OCI-LY7 (cell line): ENCODE data around the gene TRIM10. TPM values are rescaled to one million over a fixed set of nuclear protein-coding genes. Genes with fewer than 3 reads are reported as not detected.

Experiments used
- BruUV-seq: library from RNA; stranded (reverse); fragments of 400-500 nt; replicated peaks from 2 replicates; lab custom pipeline; 2021; lab: Mats Ljungman, UMichigan
- CTCF ChIA-PET: fragments of 300-600 bp; sonication (Branson Sonifier 250); formaldehyde crosslinking; loops from one replicate; lab custom pipeline; 2022; ENCODE audit warnings: antibody characterized with exemption; ENCODE audit not compliant: unreplicated experiment; lab: Charles Lee
- POLR2A ChIA-PET: fragments of 300-600 bp; sonication (Branson Sonifier 250); formaldehyde crosslinking; loops from one replicate; lab custom pipeline; 2022; ENCODE audit warnings: antibody characterized with exemption; lab: Charles Lee
- DNase-seq: peaks from one replicate; pipeline ENCODE4 v3.0.0-alpha.2; 2015; ENCODE audit warnings: low spot score
- H2AFZ ChIP-seq: fragments of 200-600 bp; sonication (generic), shearing (Covaris generic); 2 replicates; pipeline ENCODE4 v1.6.1; 2014; ENCODE audit warnings: mild to moderate bottlenecking, antibody characterized with exemption, low read length, moderate library complexity
- H3K27ac ChIP-seq: fragments of 200-600 bp; sonication (generic); 2 replicates; pipeline ENCODE4 v1.5.1; 2014; ENCODE audit warnings: mixed run types, low read depth, mild to moderate bottlenecking, moderate library complexity, low read length, inconsistent platforms; ENCODE audit not compliant: poor library complexity, severe bottlenecking
- H3K36me3 ChIP-seq: fragments of 200-600 bp; sonication (generic); 2 replicates; pipeline ENCODE4 v1.6.1; 2014; ENCODE audit warnings: mild to moderate bottlenecking, antibody characterized with exemption, low read length, moderate library complexity, mixed read lengths; ENCODE audit not compliant: insufficient read depth
- H3K4me1 ChIP-seq: fragments of 200-600 bp; sonication (generic); 2 replicates; pipeline ENCODE4 v1.5.1; 2014; ENCODE audit warnings: mild to moderate bottlenecking, low read length; ENCODE audit not compliant: insufficient read depth, poor library complexity, severe bottlenecking
- H3K4me2 ChIP-seq: fragments of 200-600 bp; sonication (generic); 2 replicates; pipeline ENCODE4 v1.6.1; 2014; ENCODE audit warnings: mild to moderate bottlenecking, low read length
- H3K4me3 ChIP-seq: fragments of 200-600 bp; sonication (generic); 2 replicates; pipeline ENCODE4 v1.5.1; 2014; ENCODE audit warnings: mild to moderate bottlenecking, low read depth, low read length; ENCODE audit not compliant: poor library complexity, severe bottlenecking
- H3K79me2 ChIP-seq: fragments of 200-600 bp; sonication (generic); 2 replicates; pipeline ENCODE4 v1.6.1; 2016; ENCODE audit warnings: low read depth, mild to moderate bottlenecking, low read length, moderate library complexity, mixed read lengths; ENCODE audit not compliant: insufficient read depth
- H3K9me2 ChIP-seq: fragments of 200-600 bp; sonication (generic); 2 replicates; pipeline ENCODE4 v1.6.1; 2016; ENCODE audit warnings: mild to moderate bottlenecking, low read length, mixed read lengths; ENCODE audit not compliant: insufficient read depth
- H3K9me3 ChIP-seq: fragments of 200-600 bp; sonication (generic); 2 replicates; pipeline ENCODE4 v1.6.1; 2014; ENCODE audit warnings: mild to moderate bottlenecking, mixed run types, low read length, mixed read lengths
- H4K20me1 ChIP-seq: fragments of 200-600 bp; sonication (generic); 2 replicates; pipeline ENCODE4 v1.6.1; 2014; ENCODE audit warnings: mild to moderate bottlenecking, antibody characterized with exemption, low read length, moderate library complexity, mixed read lengths; ENCODE audit not compliant: insufficient read depth
- EZH2phosphoT487 ChIP-seq: fragments of 200-600 bp; sonication (generic); IDR thresholded peaks from 2 replicates; pipeline ENCODE4 v1.6.1; 2018; ENCODE audit warnings: low read depth, borderline replicate concordance, mild to moderate bottlenecking, mixed run types, antibody characterized with exemption, low read length, moderate library complexity, mixed read lengths
- intact Hi-C: fragments of 100-400 bp; cut with micrococcal nuclease; formaldehyde crosslinking; loops from one replicate; pipeline ENCODE4 v1.10.0; 2022; ENCODE audit not compliant: unreplicated experiment
- total RNA-seq, 2 experiments: library from RNA; depleted of rRNA in 1 of 2; stranded (reverse); fragments of >200 nt in 1 of 2; shearing (Covaris generic) in 1 of 2; gene quantifications; 2 replicates each; pipeline ENCODE4 v1.2.3, GENCODE V29; 2014 to 2022
- TF ChIP-seq, protein P1 (sequence below): fragments of 200-600 bp; sonication (generic); conservative IDR thresholded peaks from 2 replicates; pipeline ENCODE4 v1.5.1; 2014; ENCODE audit warnings: mild to moderate bottlenecking, antibody characterized with exemption, low read length, moderate library complexity, mixed read lengths

TRIM10 gene
- total RNA-seq, 2 experiments from 2014 or later, result not detected

DNA sequence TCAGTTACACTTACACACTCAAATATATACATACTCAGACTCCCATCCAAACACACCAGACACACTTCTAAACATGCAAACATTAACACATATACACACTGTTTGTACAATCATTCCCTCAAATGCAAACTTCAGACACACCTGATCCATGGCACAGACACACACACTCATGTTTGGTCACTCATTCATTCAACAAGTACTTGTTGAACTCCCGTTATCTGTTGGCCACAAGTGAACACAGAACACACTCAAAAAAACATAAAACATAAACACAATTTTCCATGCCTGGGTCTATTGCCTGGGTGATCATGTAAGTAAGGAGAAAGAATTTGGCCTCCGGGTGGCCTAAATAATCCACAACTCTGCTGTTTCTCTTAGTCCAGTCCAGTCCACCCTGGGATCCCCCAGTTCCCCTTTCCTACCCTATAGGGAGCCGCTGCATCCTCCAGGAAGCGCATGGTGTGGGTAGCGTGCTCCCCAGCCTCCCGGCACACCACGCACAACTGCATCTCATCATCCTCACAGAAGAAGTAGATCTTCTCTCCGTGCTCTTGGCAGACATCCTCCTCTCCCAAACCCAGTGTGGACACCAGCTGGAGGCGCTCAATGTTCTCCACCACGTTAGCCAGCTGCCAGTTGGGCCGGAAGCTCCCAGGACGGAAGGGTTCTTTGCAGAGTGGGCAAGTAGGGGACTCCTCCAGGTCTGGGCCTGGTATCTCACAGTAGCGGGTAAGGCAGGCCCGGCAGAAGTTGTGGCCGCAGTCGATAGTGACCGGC, 815 bp downstream of the TRIM10 start:
- H3K4me1 ChIP-seq, result no peaks in the 10 kb centered on the region
- no peaks in the 10 kb centered on the region for H3K79me2 ChIP-seq
- ChIA-PET CTCF (no interaction called here), POLR2A (no interaction called here)
- no peak overlapping the region for H3K4me3 ChIP-seq
- no peak overlapping the region for H3K4me2 ChIP-seq
- intact Hi-C loops, result no loop called here
- H2AFZ ChIP-seq, result no peak overlapping the region
- no peaks in the 10 kb centered on the region for H3K9me3 ChIP-seq
- no peaks in the 10 kb centered on the region for H3K9me2 ChIP-seq
- TF ChIP-seq, protein P1, sequence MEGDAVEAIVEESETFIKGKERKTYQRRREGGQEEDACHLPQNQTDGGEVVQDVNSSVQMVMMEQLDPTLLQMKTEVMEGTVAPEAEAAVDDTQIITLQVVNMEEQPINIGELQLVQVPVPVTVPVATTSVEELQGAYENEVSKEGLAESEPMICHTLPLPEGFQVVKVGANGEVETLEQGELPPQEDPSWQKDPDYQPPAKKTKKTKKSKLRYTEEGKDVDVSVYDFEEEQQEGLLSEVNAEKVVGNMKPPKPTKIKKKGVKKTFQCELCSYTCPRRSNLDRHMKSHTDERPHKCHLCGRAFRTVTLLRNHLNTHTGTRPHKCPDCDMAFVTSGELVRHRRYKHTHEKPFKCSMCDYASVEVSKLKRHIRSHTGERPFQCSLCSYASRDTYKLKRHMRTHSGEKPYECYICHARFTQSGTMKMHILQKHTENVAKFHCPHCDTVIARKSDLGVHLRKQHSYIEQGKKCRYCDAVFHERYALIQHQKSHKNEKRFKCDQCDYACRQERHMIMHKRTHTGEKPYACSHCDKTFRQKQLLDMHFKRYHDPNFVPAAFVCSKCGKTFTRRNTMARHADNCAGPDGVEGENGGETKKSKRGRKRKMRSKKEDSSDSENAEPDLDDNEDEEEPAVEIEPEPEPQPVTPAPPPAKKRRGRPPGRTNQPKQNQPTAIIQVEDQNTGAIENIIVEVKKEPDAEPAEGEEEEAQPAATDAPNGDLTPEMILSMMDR, result no peak
- no peak for TF ChIP-seq EZH2phosphoT487
- H3K27ac ChIP-seq, result no peak overlapping the region
- BruUV-seq, result no TSS peak
- H3K36me3 ChIP-seq, result no peaks in the 10 kb centered on the region
- no peak for DNase-seq
- no peaks in the 10 kb centered on the region for H4K20me1 ChIP-seq

DNA sequence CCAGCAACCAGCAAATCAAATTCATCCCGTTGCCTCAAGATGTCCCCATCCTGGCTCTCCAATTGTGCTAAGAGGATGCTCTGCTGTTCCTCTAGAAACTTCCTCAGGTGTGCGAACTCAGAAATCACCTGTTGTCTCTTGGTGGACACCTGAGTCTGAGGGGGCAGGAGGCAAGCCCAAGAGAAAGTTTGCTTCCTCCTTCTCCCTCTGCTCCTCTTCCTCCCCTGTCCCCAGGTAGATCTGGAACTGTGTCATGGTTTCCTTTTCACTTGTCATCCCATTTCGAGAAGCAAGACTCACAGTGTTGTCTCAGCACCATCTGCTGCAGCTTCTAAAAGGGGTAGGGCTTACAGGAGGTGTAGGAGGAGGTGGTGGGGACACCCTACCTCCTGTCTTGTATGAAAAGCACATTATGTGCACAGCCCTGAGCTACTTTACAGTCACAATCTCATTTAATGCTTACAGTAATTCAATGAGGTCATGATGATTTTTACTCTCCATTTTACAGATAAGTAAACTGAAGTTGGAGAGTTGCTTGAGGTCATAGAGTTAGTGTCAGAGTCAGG, 2.5 kb downstream of the TRIM10 start:
- no peaks in the 10 kb centered on the region for H3K4me1 ChIP-seq
- no peaks in the 10 kb centered on the region for H3K9me3 ChIP-seq
- H3K9me2 ChIP-seq, result no peaks in the 10 kb centered on the region
- H3K4me2 ChIP-seq, result no peak overlapping the region
- H3K79me2 ChIP-seq, result no peaks in the 10 kb centered on the region
- ChIA-PET POLR2A (no interaction called here), CTCF (no interaction called here)
- TF ChIP-seq, protein P1, result no peak
- TF ChIP-seq EZH2phosphoT487, result no peak
- H3K4me3 ChIP-seq, result no peak overlapping the region
- DNase-seq, result no peak
- intact Hi-C loops, result no loop called here
- no peaks in the 10 kb centered on the region for H3K36me3 ChIP-seq
- no peaks in the 10 kb centered on the region for H4K20me1 ChIP-seq
- H2AFZ ChIP-seq, result no peak overlapping the region
- BruUV-seq, result no TSS peak
- H3K27ac ChIP-seq, result no peak overlapping the region

DNA sequence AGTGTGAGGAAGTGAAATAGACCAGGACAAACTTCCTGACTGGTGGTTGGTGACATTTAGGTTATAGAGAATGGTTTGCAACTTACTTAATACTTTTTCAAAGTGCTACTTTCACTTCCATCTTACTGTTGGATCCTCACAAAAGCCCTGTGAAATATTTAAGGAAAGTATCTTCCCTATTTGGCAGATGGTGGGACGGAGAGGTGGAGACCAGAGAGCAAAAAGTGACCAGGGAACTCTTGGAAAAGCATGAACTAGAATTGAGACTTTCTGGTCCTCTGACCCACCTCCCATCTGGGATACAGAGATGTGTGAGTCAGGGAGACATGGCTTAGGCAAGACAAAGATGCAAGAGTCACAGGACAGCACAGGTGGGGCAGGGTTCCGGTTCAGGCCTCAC, 3.0 kb downstream of the TRIM10 start:
- TF ChIP-seq EZH2phosphoT487, result no peak
- H3K36me3 ChIP-seq, result no peaks in the 10 kb centered on the region
- no peak overlapping the region for H3K4me2 ChIP-seq
- no peaks in the 10 kb centered on the region for H3K79me2 ChIP-seq
- no peaks in the 10 kb centered on the region for H3K9me2 ChIP-seq
- H3K9me3 ChIP-seq, result no peaks in the 10 kb centered on the region
- POLR2A ChIA-PET, result no interaction called here
- no peak for DNase-seq
- no peaks in the 10 kb centered on the region for H3K4me1 ChIP-seq
- H4K20me1 ChIP-seq, result no peaks in the 10 kb centered on the region
- CTCF ChIA-PET, result no interaction called here
- intact Hi-C loops, result no loop called here
- H2AFZ ChIP-seq, result no peak overlapping the region
- no TSS peak for BruUV-seq
- no peak overlapping the region for H3K4me3 ChIP-seq
- H3K27ac ChIP-seq, result no peak overlapping the region
